Cardiac septum (tissue), 1 donor: Measurements from ENCODE around the gene RALGDS. TPM values are rescaled to one million over a fixed set of nuclear protein-coding genes. Genes with fewer than 3 reads are reported as not detected.
"Not testable (repeated sequence)": the region's sequence is repeated elsewhere in the genome, so short reads cannot be mapped to it uniquely, and the experiment has no call there.

Experiments
- DNase-seq: peaks from one replicate; pipeline ENCODE4 v3.0.0-alpha.2; 2020; ENCODE audit warnings: low spot score
- intact Hi-C: fragments of 100-400 bp; cut with DNase I; formaldehyde crosslinking; loops from one replicate; pipeline ENCODE4 v1.14.0; 2022
- total RNA-seq: library from RNA; stranded (reverse); fragmentation: NEBNext Ultra II Directional; extraction: Animal tissue kit (Norgen Biotek cat#: 25700); gene quantifications from one replicate; pipeline ENCODE4 v1.2.1, GENCODE V29; 2021
- donor health status: DM: no; HTN: no; CAD: no.

RALGDS gene
- total RNA-seq, 1 donor from 2014 or later, result 23.9 TPM

DNA sequence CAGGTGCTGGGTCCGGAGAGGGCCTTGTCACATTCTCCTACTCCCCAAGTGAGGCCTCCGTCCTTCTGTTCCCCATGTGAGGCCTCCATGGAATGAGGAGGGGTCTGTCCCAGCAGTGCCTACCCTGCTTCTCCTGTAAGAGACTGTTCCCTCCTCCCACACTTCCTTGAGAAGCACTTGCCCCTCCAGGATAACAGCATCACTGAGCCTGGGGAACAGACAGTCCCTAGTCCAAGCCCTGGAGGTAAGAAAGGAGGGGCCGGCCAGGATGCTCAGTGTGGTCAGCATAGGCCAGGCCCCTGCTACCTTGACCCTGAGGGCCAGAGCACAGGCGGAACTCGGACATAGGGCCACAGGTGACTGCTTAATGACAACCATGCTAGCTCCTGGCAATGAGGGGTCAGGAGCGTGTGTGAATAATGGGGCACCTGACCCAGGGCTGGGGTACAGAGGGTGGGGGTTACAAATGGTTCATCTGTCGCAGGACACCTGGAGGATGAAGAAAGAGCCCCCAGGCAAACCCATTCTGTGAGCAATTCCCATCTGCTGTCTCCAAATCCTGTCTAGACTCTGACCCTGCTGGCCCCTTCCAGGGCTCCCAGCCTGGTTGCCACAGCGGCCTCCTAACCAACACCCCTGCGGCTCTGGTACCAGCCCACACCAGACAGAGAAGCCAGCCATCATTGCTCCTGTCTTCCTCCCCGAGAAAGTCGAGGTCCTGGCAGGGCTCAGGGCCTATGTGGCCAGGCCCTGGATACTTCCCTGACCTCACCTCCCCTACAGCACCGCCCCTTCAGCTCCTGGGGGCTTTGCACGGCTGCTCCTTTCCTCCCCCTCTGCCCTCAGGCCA is 20.3 kb downstream of the RALGDS start:
- no peak for DNase-seq
- intact Hi-C loops, result loop anchor here (5.0 kb wide), 1 partner anchor 58 kb away; no protein-coding TSS in a partner anchor

DNA sequence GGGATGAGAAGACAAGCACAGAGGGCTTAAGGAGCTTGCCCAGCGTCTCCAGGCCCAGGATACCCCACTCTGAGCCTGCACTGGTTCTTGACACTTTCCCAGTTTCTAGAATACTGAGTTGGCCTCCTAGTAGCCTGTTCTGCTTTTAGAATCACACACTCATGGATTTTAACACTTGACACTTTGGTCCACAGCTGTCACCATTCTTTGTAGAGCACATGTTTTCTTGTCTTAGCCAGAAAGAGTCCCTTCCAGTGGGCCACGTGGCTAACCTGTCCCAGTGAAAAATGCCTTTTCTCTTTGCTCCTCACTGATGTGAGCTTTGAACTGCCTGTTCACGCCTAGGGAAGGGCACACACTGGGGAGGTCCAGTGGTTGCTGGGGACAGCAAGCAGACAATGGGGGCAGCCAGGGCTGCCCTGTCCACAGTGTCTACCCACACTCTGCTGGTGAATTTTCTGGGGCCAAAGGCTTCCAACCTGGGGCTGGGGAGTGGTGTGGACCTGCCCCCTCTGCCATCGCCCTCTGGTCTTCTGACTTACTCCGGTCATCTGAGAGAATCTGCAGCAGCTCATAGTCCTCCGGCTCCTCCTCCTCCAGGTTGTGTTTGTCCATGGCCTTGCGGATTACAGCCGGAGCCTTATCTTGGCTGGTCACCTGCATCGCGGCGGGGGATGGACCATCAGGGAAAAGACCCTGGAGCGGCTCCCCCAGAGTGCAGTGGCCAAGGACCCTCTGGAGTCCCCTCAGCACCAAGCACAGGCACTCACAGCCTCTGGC is 21.1 kb downstream of the RALGDS start:
- intact Hi-C loops, result loop anchor here (5.0 kb wide), 1 partner anchor 58 kb away; no protein-coding TSS in a partner anchor
- DNase-seq, result no peak

DNA sequence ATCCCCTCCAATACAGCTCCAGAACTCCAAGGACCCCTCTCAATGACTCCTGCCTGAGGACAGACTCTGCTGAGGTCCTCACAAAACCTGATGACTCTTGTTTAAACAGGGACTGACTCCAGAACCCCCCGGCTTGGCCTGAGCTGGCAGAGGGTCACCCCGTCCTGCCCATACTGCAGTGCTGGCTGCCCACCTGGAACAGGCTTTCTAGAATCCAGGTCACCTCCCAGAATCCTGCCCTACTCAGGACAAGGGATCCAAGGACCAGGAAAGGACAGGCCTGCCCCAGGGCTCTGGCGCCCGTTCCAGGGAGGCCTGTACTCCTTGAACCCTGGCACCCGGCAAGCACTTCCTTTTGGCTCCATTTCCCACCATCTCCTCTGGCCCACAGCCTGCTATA is 22.2 kb downstream of the RALGDS start:
- intact Hi-C loops, result no loop called here

DNA sequence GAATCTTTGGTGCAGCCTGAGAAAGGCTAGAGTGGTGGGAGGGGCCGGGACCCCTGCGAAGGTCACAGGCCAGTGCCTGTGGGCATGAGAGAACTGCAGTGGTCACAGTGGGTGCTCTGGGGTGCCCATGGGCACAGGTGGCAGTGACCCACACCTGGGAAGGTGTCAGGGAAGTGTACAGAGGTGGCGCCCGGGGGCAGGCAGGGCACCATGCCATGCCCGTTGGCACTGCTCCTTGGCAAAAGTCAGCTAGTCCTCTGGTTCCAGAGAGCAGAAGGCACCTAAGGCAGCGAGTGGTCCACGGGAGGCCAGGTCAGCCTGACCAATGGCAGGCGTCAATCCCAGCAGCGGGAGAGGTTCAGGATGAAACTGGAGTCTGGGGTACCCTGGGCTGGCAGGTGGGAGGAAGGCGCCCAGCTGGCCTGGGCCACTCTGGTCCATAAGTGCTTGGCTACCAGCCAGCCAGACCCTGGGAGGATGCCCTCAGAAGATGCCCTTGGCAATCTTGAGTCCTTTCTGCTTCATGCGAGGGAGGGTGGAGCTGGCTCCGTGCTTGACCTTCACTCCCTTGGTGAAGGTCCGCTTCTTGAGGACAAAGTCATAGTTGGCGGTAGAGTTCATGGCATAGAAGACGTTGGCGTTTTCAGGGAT is 22.8 kb downstream of the RALGDS start:
- intact Hi-C loops, result no loop called here
- no peak for DNase-seq

More for the DNA sequence above, 22.2 kb downstream of the RALGDS start:
- no peak for DNase-seq

DNA sequence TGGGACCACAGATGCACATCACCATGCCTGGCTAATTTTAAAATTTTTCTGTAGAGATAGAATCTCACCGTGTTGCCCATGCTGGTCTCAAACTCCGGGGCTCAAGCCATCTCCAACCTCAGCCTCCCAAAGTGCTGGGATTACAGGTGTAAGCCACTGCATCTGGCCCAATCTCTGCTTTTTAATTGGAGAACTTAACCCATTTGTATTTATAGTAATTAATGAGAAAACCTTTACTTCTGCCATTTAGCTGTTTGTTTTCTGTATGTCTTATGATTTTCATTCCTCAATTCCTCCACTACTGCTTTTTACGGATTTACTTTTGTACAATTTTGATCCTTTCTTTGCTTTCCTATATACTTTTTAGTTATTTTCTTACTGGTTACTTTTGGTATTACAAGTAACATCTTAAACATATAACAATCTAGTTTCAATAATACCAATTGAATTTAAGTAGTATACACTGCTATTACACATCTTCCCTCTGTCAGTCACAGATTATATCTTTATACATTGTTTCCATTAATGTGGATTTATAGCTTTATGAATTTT is 26.1 kb downstream of the RALGDS start:
- no peak for DNase-seq
- intact Hi-C loops, result no loop called here

DNA sequence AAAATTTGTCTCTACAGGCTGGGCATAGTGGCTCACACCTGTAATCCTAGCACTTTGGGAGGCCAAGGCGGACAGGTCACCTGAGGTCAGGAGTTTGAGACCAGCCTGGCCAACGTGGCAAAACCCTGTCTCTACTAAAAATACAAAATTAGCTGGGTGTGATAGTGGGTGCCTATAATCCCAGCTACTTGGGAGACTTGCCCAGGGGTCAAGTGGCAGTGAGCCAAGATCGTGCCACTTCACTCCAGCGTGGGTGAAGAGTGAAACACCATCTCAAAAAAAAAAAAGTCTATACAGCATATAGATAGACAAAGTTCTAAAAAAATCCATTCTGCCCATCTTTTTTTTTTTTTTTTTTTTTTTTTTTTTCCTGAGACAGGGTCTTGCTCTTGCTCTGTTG is 26.7 kb downstream of the RALGDS start:
- DNase-seq, result not testable (repeated sequence)

DNA sequence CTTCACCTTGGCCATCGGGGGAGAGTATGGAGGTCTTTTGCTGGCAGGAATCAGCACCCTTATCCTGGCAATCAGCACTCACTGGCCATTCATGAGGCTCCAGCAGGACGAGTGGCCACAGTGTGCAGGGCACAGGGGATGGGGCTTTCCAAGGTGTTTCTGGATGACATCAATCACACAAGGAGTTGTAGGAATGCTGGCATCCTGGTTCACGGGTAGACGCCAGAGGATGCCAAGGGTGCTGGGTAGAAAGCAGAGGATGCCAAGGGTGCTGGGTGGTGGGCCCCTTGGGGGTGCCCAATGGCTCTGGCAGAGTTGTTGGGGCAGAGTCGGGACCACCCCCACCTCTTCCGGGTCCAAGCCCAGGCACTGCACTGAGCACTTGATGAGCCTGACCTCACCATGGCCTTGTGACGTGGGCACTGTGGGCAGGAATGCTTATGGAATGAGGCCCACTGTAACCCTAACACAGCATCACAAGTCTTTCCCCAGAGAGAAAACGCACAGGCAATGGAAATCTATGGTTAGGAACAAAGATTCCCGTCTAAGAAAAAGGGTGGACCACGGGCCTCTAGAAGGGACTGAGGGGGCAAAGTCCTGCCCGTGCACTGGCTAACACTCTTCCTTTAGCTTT is 30.2 kb downstream of the RALGDS start:
- intact Hi-C loops, result no loop called here

More for the DNA sequence above, 26.7 kb downstream of the RALGDS start:
- intact Hi-C loops, result not testable (repeated sequence)

DNA sequence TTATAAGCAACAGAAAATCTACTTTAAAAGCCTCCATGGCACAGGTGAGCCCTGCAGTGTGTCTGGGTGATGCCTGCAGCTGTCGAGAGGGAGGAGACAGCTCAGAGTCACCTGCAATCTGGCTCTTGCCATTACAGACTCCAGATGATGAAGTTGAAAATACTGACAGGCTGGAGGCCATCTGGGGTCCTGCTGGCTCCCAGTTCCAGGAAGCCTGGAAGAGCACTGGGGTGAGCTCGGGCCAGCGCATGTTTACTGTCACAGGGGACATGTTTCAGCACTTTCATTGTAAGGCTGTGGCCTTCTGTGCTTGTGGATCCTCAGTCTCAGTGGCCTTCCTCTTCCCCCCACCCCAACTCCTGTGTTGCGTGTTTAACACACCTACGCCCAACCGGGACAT is 30.9 kb downstream of the RALGDS start:
- no peak for DNase-seq
- intact Hi-C loops, result no loop called here

More for the DNA sequence above, 30.2 kb downstream of the RALGDS start:
- DNase-seq, result no peak

DNA sequence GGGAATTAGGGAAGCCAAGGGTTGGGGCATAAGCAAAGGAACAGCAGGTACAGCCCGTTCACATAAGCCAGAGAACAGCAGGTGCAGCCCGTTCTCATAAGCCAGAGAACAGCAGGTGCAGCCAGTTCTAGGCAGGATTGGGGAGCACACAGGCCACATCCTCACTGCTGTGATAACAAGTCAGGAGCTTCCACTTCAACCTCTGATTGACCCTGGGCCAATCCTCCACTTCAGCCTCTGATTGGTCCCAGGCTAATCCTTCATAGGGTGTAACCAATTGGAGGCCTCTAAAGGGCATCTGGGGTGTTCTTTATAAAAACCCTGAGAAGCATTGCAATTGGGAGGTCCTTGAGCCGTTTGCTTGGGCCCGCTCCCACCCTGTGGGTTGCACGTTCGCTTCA is 31.8 kb downstream of the RALGDS start:
- intact Hi-C loops, result no loop called here
- DNase-seq, result no peak

DNA sequence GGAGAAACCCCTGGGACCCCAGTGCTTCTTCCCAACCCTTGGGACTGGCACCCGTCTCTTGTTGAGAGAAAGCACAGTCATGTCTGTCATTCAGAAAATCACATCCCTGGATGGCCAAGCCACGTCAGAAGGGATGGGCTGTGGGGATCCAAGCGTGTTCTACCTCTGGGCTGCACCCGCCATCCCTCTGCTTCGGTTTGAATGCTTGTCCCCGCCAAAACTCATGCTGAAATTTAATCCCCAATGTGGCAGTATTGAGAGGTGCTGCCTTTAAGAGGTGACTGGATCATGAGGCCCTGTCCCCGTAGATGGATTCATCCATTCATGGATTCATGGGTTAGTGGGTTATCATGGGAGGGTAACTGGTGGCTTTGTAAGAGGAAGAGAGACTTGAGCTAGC is 32.3 kb downstream of the RALGDS start:
- DNase-seq, result no peak
- intact Hi-C loops, result no loop called here

DNA sequence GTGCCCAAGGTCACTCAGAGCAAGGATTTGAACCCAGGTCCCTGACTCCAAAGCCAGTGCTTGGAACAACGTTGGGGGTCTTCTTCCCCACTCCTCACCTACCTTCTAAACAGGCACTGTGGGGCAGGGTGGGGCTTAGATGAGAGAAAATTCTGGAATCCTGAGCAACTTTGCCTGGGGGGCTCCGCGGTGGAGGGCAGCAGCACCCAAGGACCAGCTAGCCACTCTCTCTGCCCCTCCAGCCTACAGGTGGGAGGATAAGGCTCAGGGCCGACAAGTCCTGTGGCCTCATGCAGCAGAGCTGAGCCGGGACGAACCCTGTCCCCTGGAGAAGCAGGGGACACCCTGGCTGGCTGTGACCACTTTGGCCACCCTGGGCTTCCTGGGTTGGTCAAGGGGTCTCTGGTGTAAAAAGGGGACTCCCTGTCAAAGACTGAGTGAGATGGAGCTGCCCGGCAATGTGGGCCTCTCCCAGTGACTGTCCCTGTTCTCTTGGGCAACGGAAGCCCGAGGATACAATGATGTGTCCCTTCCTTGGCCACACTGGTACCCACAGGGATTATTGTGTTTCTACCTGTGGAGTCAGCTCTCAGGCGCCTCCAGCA is 32.8 kb downstream of the RALGDS start:
- intact Hi-C loops, result no loop called here
- DNase-seq, result no peak

DNA sequence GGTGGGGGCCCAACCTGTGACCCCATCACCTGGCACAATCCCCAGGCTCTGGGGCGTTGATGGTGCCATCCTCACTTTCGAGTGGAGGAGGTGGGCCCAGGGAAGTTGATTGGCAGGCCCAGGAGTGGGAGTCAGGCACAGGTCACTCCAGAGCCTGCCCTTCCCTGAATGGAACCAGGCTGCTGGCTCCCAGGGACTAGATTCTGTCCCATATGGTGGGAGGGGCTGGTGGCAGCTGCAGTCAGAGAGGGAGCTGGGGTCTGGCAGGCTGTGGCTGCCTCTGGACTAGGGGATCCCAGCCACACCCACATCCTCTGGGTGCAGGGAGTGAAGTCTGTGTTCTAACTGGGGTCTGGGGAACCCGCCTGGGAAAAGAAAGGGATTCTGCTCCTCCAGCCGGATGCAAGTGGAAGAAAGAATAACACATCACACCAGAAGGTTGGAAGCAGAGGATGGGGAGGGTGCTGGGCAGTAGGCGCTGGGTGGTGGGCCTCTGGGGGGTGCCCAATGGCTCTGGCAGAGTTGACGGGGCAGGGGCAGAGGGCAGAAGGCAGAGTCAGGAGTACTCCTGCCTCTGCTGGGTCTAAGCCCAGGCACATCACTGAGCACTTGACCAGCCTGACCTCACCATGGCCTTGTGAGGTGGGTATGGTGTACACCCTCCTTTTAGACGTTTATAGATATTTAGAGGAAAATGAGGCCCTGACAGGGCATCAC is 33.5 kb downstream of the RALGDS start:
- DNase-seq, result no peak
- intact Hi-C loops, result no loop called here

DNA sequence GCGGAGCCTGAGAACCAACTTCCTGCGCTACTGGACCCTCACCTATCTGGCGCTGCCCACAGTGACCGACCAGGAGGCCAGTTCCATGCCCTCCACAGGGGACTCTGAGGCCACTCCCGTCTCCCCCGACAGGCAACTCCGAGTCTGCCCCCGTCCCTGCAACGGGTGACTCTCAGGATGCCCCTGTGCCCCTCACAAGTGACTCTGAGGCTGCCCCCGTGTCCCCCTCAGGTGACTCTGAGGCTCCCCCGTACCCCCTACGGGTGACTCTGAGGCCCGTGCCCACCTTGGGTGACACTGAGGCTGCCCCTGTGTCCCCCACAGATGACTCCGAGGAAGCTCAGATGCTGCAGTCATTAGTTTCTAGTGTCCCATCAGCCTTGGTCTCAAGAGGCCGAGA is 34.1 kb downstream of the RALGDS start:
- intact Hi-C loops, result no loop called here
- no peak for DNase-seq

DNA sequence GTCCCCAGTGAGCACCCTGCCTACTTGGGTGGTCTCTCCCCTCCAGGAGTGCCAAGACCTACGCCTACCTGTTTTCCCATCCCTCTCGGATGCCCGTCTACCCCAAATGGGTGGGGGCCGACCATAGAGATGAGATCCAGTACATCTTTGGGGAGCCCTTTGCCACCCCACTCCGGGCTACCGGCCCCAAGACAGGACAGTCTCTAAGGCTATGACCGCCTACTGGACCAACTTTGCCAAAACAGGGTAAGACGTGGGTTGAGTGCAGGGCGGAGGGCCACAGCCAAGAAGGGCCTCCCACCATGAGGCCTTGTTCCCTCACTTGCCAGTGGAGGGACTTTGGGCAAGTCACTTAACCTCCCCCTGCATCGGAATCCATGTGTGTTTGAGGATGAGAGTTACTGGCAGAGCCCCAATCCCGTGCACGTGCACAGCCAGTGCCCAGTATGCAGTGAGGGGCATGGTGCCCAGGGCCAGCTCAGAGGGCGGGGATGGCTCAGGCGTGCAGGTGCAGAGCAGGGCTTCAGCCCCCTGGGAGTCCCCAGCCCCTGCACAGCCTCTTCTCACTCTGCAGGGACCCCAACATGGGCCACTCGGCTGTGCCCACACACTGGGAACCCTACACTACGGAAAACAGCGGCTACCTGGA is 34.7 kb downstream of the RALGDS start:
- DNase-seq, result not testable (repeated sequence)

DNA sequence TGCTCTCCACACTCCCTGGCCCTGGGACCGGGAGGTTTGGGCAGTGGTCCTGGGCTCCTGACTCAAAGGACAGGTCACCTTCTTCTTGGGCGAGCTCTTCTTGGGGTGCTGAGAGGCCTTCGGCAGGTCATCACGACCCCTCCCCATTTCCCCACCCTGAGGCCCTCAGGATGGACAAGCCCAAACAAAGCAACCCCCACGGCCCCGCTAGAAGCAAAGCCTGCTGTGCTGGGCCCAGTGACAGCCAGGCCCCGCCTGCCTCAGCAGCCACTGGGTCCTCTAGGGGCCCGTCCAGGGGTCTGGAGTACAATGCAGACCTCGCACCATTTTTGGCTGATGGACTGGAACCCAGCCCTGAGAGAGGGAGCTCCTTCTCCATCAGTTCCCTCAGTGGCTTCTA is 37.4 kb downstream of the RALGDS start:
- DNase-seq, intact Hi-C loops: not testable (repeated sequence)

More for the DNA sequence above, 34.7 kb downstream of the RALGDS start:
- intact Hi-C loops, result not testable (repeated sequence)

DNA sequence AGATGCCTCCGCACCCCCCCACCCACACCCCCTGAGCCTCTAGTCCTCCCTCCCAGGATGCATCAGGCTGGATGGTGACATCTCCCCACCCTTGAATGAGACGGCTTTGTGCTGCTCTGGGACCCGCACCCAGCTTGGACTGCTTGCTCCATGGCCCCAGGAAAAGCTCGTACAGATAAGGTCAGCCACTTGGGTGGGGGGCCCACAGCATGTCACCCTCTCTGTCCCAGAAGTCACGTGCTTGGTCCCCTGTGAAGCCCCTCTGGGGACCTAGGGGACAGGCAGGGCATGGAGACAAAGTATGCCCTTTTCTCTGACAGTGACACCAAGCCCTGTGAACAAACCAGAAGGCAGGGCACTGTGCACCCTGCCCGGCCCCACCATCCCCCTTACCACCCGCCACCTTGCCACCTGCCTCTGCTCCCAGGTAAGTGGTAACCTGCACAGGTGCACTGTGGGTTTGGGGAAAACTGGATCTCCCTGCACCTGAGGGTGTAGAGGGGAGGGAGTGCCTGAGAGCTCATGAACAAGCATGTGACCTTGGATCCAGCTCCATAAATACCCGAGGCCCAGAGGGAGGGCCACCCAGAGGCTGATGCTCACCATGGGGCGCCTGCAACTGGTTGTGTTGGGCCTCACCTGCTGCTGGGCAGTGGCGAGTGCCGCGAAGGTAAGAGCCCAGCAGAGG is 38.9 kb downstream of the RALGDS start:
- intact Hi-C loops, DNase-seq: not testable (repeated sequence)
